Measurements from ENCODE around the gene CAMTA1.

Gene CAMTA1

GRCh38 chr1:6970221-6970620 is 185.0 kb downstream of the CAMTA1 start:
- CTCF ChIA-PET, result no interaction called here
- POLR2A ChIA-PET (ENCODE audit: low non-redundant PET), result no interaction called here
- no peak overlapping the region for H3K27ac ChIP-seq
- DNase-seq (ENCODE audit: low spot score), result no peak
- no peak for TF ChIP-seq CTCF (conservative IDR thresholded peaks at IDR 0.05; ENCODE audit: low read depth)

GRCh38 chr1:6971048-6971447 is 185.8 kb downstream of the CAMTA1 start:
- DNase-seq (ENCODE audit: low spot score), result no peak
- TF ChIP-seq CTCF (conservative IDR thresholded peaks at IDR 0.05; ENCODE audit: low read depth), result no peak
- POLR2A ChIA-PET (ENCODE audit: low non-redundant PET), result no interaction called here
- H3K27ac ChIP-seq, result no peak overlapping the region
- CTCF ChIA-PET, result no interaction called here

- TF ChIP-seq CTCF (conservative IDR thresholded peaks at IDR 0.05; ENCODE audit: low read depth), result no peak
- no peak for DNase-seq (ENCODE audit: low spot score)
- no peak overlapping the region for H3K27ac ChIP-seq
- CTCF ChIA-PET, result no interaction called here
- POLR2A ChIA-PET (ENCODE audit: low non-redundant PET), result no interaction called here
Measured at GRCh38 chr1:6971699-6972098, 186.4 kb downstream of the CAMTA1 start.

- no peak for DNase-seq (ENCODE audit: low spot score)
- no peak for TF ChIP-seq CTCF (conservative IDR thresholded peaks at IDR 0.05; ENCODE audit: low read depth)
- POLR2A ChIA-PET (ENCODE audit: low non-redundant PET), result no interaction called here
- CTCF ChIA-PET, result no interaction called here
- H3K27ac ChIP-seq, result no peak overlapping the region
Measured at GRCh38 chr1:6972399-6972798, 187.1 kb downstream of the CAMTA1 start.

DNA sequence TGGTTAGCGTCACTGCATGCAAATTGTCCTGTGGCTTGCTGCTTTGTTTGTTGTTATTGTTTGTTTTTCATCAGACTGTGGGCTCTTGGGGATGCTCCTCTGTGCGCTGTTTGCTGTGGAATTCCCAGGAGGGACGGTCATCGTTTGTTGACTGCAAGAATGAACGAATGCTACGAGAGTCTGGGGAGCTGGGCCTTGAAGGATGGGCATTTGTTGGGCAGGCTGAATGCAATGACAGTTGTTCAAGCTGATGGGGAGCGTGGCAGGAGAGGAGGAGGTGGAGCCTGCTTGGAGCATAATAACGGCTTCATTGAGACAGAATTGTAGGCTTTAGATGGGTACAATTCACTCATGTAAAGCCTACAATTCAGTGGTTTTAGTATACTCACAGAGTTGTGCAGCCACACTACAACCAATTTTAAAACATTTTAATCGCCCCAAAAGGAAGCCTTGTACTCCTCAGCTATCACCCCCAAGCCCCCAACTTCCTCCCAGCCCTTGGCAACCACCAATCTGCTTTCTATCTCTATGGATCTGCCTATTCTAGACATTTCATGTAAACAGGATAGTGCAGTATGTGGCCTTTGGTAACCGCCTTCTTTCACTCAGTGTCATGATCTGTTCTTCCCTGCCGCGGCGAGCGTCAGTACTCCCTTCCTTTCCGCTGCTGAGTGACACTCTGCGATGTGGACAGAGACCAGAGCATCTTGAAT is 190.2 kb downstream of the CAMTA1 start:
- POLR2A ChIA-PET (ENCODE audit: low non-redundant PET), result no interaction called here
- no peak for DNase-seq (ENCODE audit: low spot score)
- CTCF ChIA-PET, result interaction anchor here (1.0 kb wide), 1 partner anchor 67 kb away, joined by 3 read pairs; no protein-coding TSS in a partner anchor
- no peak for TF ChIP-seq CTCF (conservative IDR thresholded peaks at IDR 0.05; ENCODE audit: low read depth)
- H3K27ac ChIP-seq, result no peak overlapping the region

GRCh38 chr1:6976044-6976375 is 190.8 kb downstream of the CAMTA1 start:
- CTCF ChIA-PET, result interaction anchor here (1.0 kb wide), 1 partner anchor 66 kb away, joined by 3 read pairs; no protein-coding TSS in a partner anchor
- no peak for DNase-seq (ENCODE audit: low spot score)
- H3K27ac ChIP-seq, result no peak overlapping the region
- POLR2A ChIA-PET (ENCODE audit: low non-redundant PET), result no interaction called here
- no peak for TF ChIP-seq CTCF (conservative IDR thresholded peaks at IDR 0.05; ENCODE audit: low read depth)
